Erythroblast (primary cell): ENCODE results near the gene AP3S1.
"Not testable (repeated sequence)": the region's sequence is repeated elsewhere in the genome, so short reads cannot be mapped to it uniquely, and the experiment has no call there.

Source experiments
- DNase-seq, 2 experiments: peaks; one replicate each; lab custom pipeline; 2025; lab: John Stamatoyannopoulos, UW
- GATA1 ChIP-seq: IDR thresholded peaks from 2 replicates; pipeline ENCODE4 v1.6.1; 2011; ENCODE audit warnings: low read depth, mild to moderate bottlenecking, control low read depth, low read length, moderate library complexity
- POLR2A ChIP-seq: IDR thresholded peaks from 2 replicates; pipeline ENCODE4 v1.6.1; 2011; ENCODE audit warnings: mild to moderate bottlenecking, low read length

The AP3S1 gene

DNA sequence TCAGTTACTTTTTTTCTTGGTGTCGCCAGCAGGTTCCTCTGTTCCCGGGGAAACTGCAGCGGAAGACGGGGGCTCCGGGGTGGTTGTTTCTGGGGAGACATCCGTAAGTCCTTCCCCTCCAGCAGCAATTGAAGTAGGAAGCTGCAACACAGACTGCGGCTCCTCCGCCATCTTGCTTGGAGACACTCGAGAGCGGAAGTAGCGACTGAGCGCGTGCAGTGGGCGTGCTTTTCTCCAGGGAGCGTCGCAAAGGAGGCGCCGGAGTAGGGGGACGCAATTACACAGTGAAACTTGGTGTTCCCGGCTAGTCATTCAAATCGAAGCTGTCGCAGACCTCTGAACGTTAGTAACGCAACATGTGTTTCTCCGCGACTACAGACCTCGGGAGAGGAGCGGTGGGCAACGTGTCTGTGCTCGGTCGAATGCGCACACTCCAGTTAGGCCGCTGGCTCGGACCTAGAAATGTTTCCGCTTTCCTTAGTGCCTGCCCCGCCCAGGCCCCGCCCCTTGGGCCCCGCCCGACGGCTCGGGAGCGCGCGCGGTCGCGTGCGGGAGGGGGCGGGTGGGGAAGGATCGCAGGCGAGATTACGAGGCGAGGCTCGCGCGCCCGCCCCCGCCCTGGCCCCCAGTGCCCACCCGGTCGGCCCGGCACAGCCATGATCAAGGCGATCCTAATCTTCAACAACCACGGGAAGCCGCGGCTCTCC is at the start of gene AP3S1, which contains the start of gene ATG12:
Gene AP3S1 (plus strand): TSS at position 554 of the 707 bp plus-strand sequence. CDS start 103 bp downstream, at position 657.
Gene ATG12 (minus strand): TSS at position 184 of the 707 bp plus-strand sequence. CDS start 13 bp downstream, at position 171.
- TF ChIP-seq GATA1 (no peak), POLR2A (peak; percentile 97)
- peak; percentile 95 to 96 for DNase-seq

DNA sequence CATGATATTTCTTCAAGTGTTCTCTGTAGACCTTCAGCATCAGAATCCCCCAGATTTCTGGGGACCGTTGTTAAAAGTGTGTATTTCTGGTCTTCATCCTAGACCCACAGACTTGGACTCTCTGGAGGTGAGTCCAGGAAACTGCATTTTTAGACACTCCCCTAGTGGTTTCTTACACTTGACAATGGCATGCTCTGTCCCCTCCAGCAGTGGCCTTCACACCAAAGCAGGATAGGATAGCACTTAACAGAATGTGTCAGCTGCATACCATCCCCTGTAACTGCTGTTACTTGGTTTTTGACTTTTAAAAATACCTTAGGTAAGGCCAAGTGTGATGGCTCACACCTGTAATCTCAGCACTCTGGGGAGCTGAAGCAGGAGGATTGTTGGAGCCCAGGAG is 46.0 kb upstream of the AP3S1 start:
- no peak for TF ChIP-seq GATA1
- no peak for TF ChIP-seq POLR2A
- DNase-seq: no peak

DNA sequence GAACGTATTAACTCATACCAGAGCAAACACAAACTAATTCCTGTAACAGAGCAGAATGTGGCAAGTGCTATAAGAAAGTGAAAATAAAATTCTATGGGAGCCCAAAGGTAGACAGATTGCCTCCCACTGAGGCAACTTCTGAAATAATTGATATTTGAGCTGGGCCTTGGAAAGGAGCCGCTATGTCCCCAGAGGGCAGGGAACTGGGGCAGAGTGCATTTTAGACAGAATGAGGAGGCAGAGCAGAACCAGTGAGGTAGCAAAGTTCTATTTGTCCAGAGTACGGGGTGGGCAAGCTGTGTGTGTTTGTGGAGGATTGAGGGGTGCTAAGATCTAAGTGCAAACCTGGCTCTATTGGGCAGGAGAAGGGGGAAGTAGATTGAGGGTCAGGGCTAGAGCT is 45.1 kb upstream of the AP3S1 start:
- TF ChIP-seq POLR2A (no peak), GATA1 (no peak)
- no peak for DNase-seq

DNA sequence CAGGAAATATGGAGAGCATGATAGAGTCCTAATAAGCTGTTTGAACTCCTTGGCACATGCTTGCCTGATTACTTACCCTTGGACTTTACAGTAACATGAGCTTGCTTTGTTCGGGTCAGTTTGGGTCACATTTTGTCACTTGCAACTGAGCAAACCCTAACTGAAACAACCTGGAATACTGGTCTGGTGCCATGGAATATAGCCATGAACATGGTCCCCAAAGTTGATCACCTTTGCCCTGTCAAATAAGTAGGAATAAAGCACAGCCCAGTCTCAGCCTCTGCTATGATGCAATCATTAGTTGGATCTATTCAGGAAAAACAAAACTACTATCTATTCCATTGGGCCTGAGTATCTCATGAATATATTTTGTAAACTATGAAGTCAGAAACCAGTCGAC is 43.5 kb upstream of the AP3S1 start:
- no peak for TF ChIP-seq POLR2A
- TF ChIP-seq GATA1: no peak
- no peak for DNase-seq

DNA sequence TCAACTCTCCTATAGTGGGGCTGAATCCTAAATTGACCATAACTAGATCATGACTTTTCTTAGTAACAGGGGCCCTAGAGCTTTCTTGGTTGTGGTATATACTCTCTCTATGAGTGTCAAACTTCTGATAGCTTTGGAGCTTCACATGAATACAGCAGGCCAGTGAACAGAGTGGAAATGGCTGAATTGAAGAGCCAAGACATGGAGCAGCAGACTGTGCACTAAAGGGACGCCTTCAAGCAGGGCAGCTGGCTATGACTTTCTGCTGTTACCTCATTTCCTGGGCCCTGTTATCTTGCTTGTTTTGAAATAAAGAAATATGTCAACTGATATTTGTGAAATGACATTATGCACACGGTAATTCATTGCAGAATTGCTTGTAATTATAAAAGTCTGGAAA is 41.6 kb upstream of the AP3S1 start:
- TF ChIP-seq POLR2A (no peak), GATA1 (no peak)
- DNase-seq: no peak

DNA sequence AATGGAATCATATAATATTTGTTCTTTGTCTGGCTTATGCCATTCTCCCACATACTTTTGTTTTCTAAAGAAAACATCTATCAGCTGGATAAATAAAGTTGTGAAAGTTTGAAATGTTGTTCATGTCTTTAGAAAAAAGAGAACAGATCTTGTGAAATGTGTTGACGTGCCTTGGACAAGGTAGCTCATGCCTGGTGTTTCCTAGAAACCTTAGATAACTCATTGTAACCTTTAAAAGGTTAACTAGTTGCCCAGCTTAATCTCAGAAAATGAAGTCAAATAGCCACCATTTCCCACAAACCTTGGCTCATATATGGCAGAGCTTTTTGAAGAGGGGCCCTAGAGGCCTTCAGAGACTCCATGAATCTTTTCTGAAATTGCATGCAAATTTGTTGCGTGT is 40.6 kb upstream of the AP3S1 start:
- no peak for DNase-seq
- no peak for TF ChIP-seq GATA1
- no peak for TF ChIP-seq POLR2A

DNA sequence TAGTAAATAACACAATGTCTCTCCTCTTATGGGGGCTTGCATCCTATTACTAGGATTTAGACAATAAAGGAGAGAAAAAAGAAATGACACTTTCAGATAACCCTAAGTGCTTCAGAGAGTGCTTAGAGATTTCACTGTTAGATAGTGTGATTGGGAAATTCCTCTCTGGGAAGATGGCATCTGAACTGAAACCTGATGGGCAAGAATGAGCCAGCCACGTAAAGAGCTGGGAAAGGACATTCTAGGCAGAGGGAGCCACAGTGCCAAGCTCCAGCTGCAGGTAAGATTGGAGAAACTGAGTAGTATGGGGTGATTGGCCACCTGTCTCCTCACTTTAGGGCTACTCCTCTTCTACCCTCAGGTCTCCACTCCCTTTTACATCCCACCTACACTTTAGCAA is 39.8 kb upstream of the AP3S1 start:
- TF ChIP-seq POLR2A (no peak), GATA1 (no peak)
- no peak for DNase-seq

DNA sequence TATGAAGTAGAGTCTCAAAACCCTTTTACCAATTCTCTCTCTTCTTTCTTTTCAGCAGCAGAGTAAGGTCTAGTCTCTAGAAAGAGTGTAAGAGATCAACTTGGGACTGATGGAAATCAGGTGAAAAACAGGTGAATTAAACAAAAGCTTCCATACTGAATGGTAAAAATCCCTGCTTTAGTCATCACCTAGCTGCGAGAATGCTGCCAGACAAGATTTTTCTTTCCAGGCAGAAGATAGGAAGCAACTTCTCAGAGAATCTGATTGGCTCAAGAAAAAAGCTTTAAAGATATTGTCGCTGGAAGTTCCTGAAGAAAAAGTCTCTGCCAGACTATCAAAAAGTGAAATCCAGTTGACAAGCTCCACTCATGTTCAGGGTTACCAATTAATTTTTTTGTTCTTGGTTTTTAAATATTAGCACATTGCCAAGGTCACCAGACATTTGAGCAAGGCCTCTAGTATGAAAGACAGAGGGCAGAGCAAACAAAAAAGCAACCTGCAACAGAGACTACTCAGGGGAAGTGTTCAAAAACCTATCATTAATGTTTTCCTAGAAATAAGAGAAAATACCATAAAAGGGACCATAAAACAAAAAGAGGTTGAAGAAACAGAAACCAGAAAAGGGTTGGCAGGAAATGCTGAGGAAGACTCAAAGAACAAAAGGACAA is 34.6 kb upstream of the AP3S1 start:
- no peak for DNase-seq
- TF ChIP-seq POLR2A: no peak
- TF ChIP-seq GATA1: no peak

DNA sequence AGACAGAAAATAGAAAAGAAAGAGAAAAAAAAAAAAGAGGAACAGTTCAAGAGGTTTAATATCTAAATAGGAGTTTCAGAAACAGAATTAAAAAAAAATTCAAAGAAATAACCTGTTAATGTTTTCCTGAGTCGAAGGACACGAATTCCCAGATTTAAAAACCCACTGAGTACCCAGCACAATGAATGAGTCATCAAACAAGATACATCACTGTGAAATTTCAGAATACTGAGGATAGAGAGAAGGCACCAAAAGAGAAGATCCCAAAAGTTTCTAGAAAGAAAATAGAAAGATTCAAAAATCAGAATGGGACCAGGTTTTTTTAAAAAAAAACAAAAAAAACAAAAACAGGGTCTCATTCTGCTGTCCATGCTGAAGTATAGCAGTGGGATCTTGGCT is 34.1 kb upstream of the AP3S1 start:
- no peak for DNase-seq
- TF ChIP-seq GATA1 (no peak), POLR2A (no peak)

DNA sequence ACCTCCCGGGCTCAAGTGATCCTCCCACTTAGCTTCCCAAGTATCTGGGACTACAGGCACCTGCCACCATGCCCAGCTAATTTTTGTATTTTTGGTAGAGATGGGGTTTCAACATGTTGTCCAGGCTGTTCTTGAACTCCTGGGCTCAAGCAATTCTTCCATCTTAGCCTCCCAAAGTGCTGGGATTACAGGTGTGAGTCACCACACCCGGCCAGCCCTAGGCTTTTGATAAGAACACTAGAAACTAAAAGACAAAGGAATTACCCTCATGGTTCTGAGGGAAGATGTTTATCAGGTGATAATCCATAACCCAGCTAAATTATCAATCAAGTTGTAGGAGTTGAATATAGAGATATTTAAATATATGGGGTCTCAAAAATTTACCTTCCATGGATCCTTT is 33.7 kb upstream of the AP3S1 start:
- DNase-seq: not testable (repeated sequence)

DNA sequence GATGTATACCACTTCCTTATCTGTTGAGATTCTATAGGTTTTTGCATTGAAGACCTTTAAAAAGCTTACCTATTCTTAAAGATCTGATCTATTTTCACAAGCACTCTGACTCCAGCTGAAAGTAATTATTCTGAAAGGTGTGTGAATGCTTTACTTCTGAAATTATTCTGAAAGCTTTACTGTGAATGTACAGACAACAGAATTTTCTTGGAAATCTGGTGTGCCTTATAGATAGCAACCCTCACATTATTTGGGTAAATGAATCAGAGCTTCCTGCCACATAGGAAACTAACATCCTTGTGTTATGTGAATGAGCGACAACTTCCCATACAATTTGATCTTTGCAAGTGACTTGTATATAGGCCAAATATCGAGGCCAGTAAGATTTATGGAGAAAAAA is 31.8 kb upstream of the AP3S1 start:
- no peak for DNase-seq
- TF ChIP-seq GATA1 (no peak), POLR2A (no peak)

DNA sequence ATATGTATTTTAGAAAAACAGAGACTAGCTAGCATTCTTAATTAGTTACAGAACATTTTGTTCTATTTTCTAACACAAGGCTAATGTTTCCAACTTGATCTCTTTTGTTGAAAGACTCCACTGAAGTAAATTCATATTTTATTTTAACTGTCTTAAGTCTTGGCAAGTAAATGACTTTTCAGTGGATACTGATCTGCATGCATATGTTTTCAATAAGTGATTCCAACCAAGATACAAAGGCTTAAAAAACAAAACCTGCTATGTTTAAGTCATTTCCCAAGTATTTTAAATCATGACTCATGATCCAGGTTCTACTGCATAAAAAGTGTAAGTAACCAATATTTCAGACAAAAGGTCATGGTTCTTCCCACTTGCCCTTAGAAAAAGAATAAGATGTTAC is 31.0 kb upstream of the AP3S1 start:
- TF ChIP-seq GATA1: no peak
- no peak for TF ChIP-seq POLR2A
- DNase-seq: no peak

DNA sequence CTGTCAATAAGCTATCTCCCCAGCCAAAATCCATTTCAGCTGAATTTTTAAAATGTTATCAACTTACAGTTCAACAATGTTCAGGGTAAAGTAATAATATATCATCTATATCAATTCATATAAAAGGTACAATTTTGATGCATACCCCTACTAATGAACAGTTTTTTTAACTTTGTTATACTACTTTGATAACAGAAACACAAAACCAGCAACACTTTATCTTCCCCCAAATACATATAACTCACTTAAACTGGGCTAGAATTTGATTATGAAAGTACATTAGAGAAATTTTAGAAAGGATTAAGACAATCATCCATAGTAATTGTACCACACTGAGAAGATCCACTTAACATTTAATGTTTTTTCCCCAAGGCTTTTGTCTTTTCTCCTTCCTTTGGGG is 30.3 kb upstream of the AP3S1 start:
- no peak for DNase-seq
- TF ChIP-seq POLR2A: no peak
- no peak for TF ChIP-seq GATA1

DNA sequence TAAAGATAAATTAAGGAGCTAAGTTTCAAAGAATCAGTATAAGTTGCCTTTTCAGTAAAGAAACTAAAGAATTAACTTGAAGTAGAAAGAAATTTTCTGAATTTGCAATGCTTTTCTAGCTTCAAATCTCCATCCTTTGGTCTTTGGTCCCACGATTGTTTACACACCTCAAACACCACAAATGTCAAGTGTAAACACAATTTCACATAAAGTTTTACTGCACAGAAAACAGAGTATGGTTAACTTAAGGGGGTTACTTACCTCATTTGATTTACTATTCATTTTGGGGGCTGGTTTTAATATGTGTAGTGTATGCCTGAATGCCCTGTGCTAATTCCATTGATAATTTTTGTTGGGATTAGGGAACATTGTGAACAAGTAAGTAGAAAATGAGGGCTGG is 29.4 kb upstream of the AP3S1 start:
- no peak for TF ChIP-seq POLR2A
- TF ChIP-seq GATA1: no peak
- DNase-seq: no peak

DNA sequence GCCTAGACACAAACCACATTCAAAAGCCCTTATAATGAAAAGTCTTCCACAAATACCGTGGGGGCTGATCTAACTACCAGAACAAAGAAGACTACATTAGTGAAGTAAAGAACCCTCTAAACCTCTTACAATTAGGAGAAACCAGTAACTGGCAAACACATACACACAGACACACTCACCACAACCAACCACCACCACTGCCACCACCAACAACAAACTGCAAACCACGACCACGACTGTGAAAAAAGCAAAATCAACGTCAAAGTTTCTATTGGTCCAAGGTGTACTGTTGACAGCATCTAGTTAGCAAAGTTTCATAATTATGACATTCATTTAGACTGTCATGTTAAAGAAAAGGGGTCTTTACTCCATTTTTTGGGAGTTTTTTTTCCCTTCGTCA is 28.0 kb upstream of the AP3S1 start:
- TF ChIP-seq GATA1 (no peak), POLR2A (no peak)
- DNase-seq: no peak
